Activated T-helper 1 cell treated with Interleukin-2 at 50 U/mL for 16 hours (primary cell): ENCODE results near the gene MYO3B.
"Not testable (repeated sequence)": the region's sequence is repeated elsewhere in the genome, so short reads cannot be mapped to it uniquely, and the experiment has no call there.

Experiments used
- DNase-seq: peaks from one replicate; pipeline ENCODE4 v3.0.0-alpha.2; 2020; ENCODE audit warnings: low read depth

The MYO3B gene

GRCh38 chr2:170339750-170340692, 162.1 kb downstream of the MYO3B start:
- DNase-seq: no peak

GRCh38 chr2:170340693-170341068, 162.7 kb downstream of the MYO3B start:
- DNase-seq: no peak

- DNase-seq: no peak
Observed at GRCh38 chr2:170341684-170342623, 164.0 kb downstream of the MYO3B start.

- no peak for DNase-seq
Observed at GRCh38 chr2:170344663-170345346, 166.9 kb downstream of the MYO3B start.

GRCh38 chr2:170345607-170346006, 167.7 kb downstream of the MYO3B start:
- no peak for DNase-seq

- not testable (repeated sequence) for DNase-seq
Observed at GRCh38 chr2:170349269-170349668, 171.3 kb downstream of the MYO3B start.

GRCh38 chr2:170350929-170351826, 173.2 kb downstream of the MYO3B start:
- no peak for DNase-seq

GRCh38 chr2:170353723-170354122, 175.8 kb downstream of the MYO3B start:
- no peak for DNase-seq

GRCh38 chr2:170354388-170354787, 176.4 kb downstream of the MYO3B start:
- DNase-seq: no peak

- DNase-seq: no peak
Observed at GRCh38 chr2:170354855-170355780, 177.2 kb downstream of the MYO3B start.

- DNase-seq: no peak
Observed at GRCh38 chr2:170359466-170359865, 181.5 kb downstream of the MYO3B start.

- no peak for DNase-seq
Observed at GRCh38 chr2:170360546-170361089, 182.7 kb downstream of the MYO3B start.

- no peak for DNase-seq
Observed at GRCh38 chr2:170361090-170361936, 183.4 kb downstream of the MYO3B start.

- DNase-seq: no peak
Observed at GRCh38 chr2:170362313-170362870, 184.4 kb downstream of the MYO3B start.

- DNase-seq: no peak
Observed at GRCh38 chr2:170362871-170363631, 185.1 kb downstream of the MYO3B start.

- DNase-seq: no peak
Observed at GRCh38 chr2:170365003-170365402, 187.1 kb downstream of the MYO3B start.

GRCh38 chr2:170365686-170366085, 187.7 kb downstream of the MYO3B start:
- DNase-seq: no peak

GRCh38 chr2:170368370-170368769, 190.4 kb downstream of the MYO3B start:
- DNase-seq: no peak
